ENCODE results near the gene CERT1.

DNA sequence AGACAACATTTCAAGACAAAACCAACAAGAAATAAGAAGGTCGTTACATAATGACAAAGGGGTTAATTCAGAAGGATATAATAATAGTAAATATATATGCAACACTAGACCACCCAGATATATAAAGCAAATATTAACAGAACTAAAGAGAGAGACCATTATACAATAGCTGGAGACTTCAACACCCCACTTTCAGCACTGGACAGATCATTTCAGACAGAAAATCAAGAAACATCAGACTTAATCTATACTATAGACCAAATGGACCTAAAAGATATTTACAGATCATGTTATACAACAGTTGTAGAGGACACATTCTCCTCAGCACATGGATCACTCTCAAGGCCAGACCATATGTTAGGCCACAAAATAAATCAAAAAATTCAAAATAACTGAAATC is 26.8 kb downstream of the CERT1 start:
- TF ChIP-seq, protein P1, sequence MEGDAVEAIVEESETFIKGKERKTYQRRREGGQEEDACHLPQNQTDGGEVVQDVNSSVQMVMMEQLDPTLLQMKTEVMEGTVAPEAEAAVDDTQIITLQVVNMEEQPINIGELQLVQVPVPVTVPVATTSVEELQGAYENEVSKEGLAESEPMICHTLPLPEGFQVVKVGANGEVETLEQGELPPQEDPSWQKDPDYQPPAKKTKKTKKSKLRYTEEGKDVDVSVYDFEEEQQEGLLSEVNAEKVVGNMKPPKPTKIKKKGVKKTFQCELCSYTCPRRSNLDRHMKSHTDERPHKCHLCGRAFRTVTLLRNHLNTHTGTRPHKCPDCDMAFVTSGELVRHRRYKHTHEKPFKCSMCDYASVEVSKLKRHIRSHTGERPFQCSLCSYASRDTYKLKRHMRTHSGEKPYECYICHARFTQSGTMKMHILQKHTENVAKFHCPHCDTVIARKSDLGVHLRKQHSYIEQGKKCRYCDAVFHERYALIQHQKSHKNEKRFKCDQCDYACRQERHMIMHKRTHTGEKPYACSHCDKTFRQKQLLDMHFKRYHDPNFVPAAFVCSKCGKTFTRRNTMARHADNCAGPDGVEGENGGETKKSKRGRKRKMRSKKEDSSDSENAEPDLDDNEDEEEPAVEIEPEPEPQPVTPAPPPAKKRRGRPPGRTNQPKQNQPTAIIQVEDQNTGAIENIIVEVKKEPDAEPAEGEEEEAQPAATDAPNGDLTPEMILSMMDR (IDR thresholded peaks at IDR 0.05): no peak
- no peak for TF ChIP-seq KDM1A (IDR thresholded peaks at IDR 0.05; ENCODE audit: low read depth)
- no peak for TF ChIP-seq HDAC2 (IDR thresholded peaks at IDR 0.05)
- TF ChIP-seq HOXB5 (CRISPR knock-in tag; IDR thresholded peaks at IDR 0.05): no peak
- no peak for TF ChIP-seq MYC (IDR thresholded peaks at IDR 0.05; ENCODE audit: borderline replicate concordance, low read length)
- TF ChIP-seq, protein P2, sequence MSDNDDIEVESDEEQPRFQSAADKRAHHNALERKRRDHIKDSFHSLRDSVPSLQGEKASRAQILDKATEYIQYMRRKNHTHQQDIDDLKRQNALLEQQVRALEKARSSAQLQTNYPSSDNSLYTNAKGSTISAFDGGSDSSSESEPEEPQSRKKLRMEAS (IDR thresholded peaks at IDR 0.05): no peak
- TF ChIP-seq POLR2A (IDR thresholded peaks at IDR 0.05; ENCODE audit: low read length): no peak
- TF ChIP-seq CBX8 (IDR thresholded peaks at IDR 0.05): no peak
- no peak for TF ChIP-seq SMC3 (IDR thresholded peaks at IDR 0.05)
- TF ChIP-seq, protein P3, sequence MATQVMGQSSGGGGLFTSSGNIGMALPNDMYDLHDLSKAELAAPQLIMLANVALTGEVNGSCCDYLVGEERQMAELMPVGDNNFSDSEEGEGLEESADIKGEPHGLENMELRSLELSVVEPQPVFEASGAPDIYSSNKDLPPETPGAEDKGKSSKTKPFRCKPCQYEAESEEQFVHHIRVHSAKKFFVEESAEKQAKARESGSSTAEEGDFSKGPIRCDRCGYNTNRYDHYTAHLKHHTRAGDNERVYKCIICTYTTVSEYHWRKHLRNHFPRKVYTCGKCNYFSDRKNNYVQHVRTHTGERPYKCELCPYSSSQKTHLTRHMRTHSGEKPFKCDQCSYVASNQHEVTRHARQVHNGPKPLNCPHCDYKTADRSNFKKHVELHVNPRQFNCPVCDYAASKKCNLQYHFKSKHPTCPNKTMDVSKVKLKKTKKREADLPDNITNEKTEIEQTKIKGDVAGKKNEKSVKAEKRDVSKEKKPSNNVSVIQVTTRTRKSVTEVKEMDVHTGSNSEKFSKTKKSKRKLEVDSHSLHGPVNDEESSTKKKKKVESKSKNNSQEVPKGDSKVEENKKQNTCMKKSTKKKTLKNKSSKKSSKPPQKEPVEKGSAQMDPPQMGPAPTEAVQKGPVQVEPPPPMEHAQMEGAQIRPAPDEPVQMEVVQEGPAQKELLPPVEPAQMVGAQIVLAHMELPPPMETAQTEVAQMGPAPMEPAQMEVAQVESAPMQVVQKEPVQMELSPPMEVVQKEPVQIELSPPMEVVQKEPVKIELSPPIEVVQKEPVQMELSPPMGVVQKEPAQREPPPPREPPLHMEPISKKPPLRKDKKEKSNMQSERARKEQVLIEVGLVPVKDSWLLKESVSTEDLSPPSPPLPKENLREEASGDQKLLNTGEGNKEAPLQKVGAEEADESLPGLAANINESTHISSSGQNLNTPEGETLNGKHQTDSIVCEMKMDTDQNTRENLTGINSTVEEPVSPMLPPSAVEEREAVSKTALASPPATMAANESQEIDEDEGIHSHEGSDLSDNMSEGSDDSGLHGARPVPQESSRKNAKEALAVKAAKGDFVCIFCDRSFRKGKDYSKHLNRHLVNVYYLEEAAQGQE (IDR thresholded peaks at IDR 0.05): peak; percentile 83
- no peak for TF ChIP-seq JUN (IDR thresholded peaks at IDR 0.05)
- no peak for TF ChIP-seq RNF2 (IDR thresholded peaks at IDR 0.05; ENCODE audit: borderline replicate concordance, low read depth)
